Left lung (tissue), 10 donors: ENCODE measurements around the gene SQOR. TPM values are rescaled to one million over a fixed set of nuclear protein-coding genes. Genes with fewer than 3 reads are reported as not detected.

Experiments
- ATAC-seq: fragments of 200-7000 bp; cut with Tn5 transposase; one replicate; pipeline ENCODE4 v1.9.1; 2020; ENCODE audit warnings: moderate library complexity
- DNase-seq, 4 donors: peaks; one replicate each; pipeline ENCODE4 v3.0.0-alpha.2; 2013 to 2020
- H3K27ac ChIP-seq, 2 donors: fragments of 200-600 bp; sonication (generic) in 1 of 2; one replicate each; pipeline versions ENCODE4 v1.5.0 to v1.8.0; 2020 to 2021
- H3K27me3 ChIP-seq, 2 donors: fragments of 200-600 bp; sonication (generic) in 1 of 2; one replicate each; pipeline versions ENCODE4 v1.5.0 to v1.8.0; 2020 to 2021
- H3K36me3 ChIP-seq, 2 donors: fragments of 200-600 bp; sonication (generic) in 1 of 2; one replicate each; pipeline versions ENCODE4 v1.5.0 to v1.8.0; 2020 to 2021
- H3K4me1 ChIP-seq, 2 donors: fragments of 200-600 bp; one replicate each; pipeline ENCODE4 v1.8.0; 2021
- H3K4me3 ChIP-seq, 2 donors: fragments of 200-600 bp; sonication (generic) in 1 of 2; one replicate each; pipeline versions ENCODE4 v1.5.0 to v1.8.0; 2020 to 2021; ENCODE audit warnings: mild to moderate bottlenecking in 1 of 2
- H3K9me3 ChIP-seq, 2 donors: fragments of 200-600 bp; sonication (generic) in 1 of 2; one replicate each; pipeline versions ENCODE4 v1.5.0 to v1.8.0; 2020 to 2021
- CTCF ChIP-seq, 2 donors: fragments of 200-600 bp; sonication (generic) in 1 of 2; IDR thresholded peaks; one replicate each; pipeline versions ENCODE4 v1.5.0 to v1.8.0; 2021; ENCODE audit warnings: antibody characterized with exemption in 2 of 2
- intact Hi-C, 2 donors: fragments of 100-400 bp; cut with DNase I; formaldehyde crosslinking; loops; one replicate each; pipeline versions ENCODE4 v1.11.2 to v1.14.2; 2022
- polyA plus RNA-seq, 6 donors: library from polyadenylated mRNA; unstranded; fragments of 120-200 nt; gene quantifications; one replicate each; pipeline ENCODE4 v1.2.1, GENCODE V29; 2013; ENCODE audit not compliant: insufficient read length in 6 of 6
- total RNA-seq, 2 donors: library from RNA; stranded (reverse); fragmentation: NEBNext Ultra II Directional; extraction: Animal tissue kit (Norgen Biotek cat#: 25700); gene quantifications; one replicate each; pipeline ENCODE4 v1.2.1, GENCODE V29; 2021
- donor health status: DM: no; HTN: yes; CAD: no.
- donor health status: DM: no; HTN: no; CAD: no.

SQOR gene
- total and polyA plus RNA-seq, 8 donors = 9.3 to 116 (median 12.0) TPM

- TF ChIP-seq CTCF (IDR thresholded peaks at IDR 0.05) = no peak
- DNase-seq = no peak
- peaks cover 0 to 41% of the 10 kb centered on the region in 2 donors for H3K27me3 ChIP-seq
- intact Hi-C loops = no loop called here
- no peaks in the 10 kb centered on the region for H3K9me3 ChIP-seq
- no peak for ATAC-seq
- H3K4me3 ChIP-seq = no peak overlapping the region
- no peaks in the 10 kb centered on the region for H3K4me1 ChIP-seq
- no peaks in the 10 kb centered on the region for H3K36me3 ChIP-seq
- H3K27ac ChIP-seq = no peak overlapping the region
Observed at GRCh38 chr15:45731343-45731742, 96.5 kb downstream of the SQOR start.

DNA sequence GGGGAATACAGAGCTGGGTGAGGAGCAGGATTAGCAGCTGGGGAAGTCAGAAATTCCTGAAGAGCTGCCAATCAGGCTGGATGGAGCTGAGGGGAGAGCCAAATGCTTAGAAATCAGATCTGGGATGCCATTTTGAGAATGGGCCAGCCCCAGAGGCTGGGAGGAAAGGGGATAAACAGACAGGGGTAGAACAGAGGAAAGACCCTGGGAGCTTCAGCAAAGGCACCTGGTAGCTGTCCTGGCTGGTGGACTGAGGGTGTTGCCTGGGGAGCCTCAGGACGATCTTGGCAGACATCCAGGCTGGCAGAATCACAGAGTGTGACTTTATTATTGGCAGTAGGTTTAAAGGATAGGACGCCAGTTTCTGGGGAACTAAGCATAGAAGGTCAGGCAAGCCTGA is 97.8 kb downstream of the SQOR start:
- ATAC-seq (no peak), DNase-seq (peak in 2 of 4 donors; percentile 19 to 28)
- intact Hi-C loops = no loop called here
- Histone ChIP-seq H3K9me3 (no peaks in the 10 kb centered on the region), H3K4me1 (no peaks in the 10 kb centered on the region), H3K4me3 (no peak overlapping the region), H3K27ac (no peak overlapping the region), H3K36me3 (no peaks in the 10 kb centered on the region), H3K27me3 (peaks cover 0 to 33% of the 10 kb centered on the region in 2 donors)
- TF ChIP-seq CTCF (IDR thresholded peaks at IDR 0.05) = no peak

DNA sequence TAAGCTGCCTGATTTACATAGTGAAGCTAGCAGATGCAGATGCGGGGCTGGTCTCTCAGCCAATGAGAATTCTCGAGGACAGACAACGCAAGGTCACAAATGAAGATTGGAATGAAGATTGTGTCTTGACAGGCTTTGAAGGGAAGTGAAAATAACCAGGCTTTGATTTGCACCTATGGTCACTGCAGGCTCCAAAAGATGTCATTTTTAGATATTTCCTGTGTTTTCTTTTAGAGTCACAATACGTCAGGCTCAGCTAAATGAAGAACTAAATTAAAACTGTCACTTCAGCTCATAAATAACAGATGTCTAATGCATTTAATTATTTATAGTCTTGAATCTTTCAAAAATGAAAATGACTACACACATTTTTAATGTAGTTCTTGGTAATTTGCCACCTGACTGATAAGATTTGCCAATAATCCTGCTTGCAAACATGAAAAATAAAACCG is 99.5 kb downstream of the SQOR start:
- TF ChIP-seq CTCF (IDR thresholded peaks at IDR 0.05) = no peak
- ATAC-seq (no peak), DNase-seq (no peak)

More for the DNA sequence above, 99.5 kb downstream of the SQOR start:
- no peak overlapping the region for H3K27ac ChIP-seq
- no peak overlapping the region for H3K4me3 ChIP-seq
- no peaks in the 10 kb centered on the region for H3K36me3 ChIP-seq
- no peaks in the 10 kb centered on the region for H3K9me3 ChIP-seq
- intact Hi-C loops = no loop called here
- no peaks in the 10 kb centered on the region for H3K4me1 ChIP-seq
- H3K27me3 ChIP-seq = peaks cover 0 to 31% of the 10 kb centered on the region in 2 donors

Other genes starting within 250 kb of the SQOR start
- 1 to 10 TPM; 5.1 to 6.1 TPM for gene SLC30A4, start 112.3 kb upstream of the SQOR start, total RNA-seq
- gene SLC30A4, start 112.3 kb upstream of the SQOR start, polyA plus RNA-seq = 1 to 10 TPM; 6.7 to 7.6 (median 6.9) TPM
- gene BLOC1S6, start 47.6 kb upstream of the SQOR start, total RNA-seq = 10 to 100 TPM; 37.0 to 45.4 TPM
- gene BLOC1S6, start 47.6 kb upstream of the SQOR start, polyA plus RNA-seq = 10 to 100 TPM; 48.6 to 54.0 (median 51.4) TPM